Esophagus squamous epithelium (tissue), 5 donors: ENCODE results near the gene LRRC63. TPM values are rescaled to one million over a fixed set of nuclear protein-coding genes. Genes with fewer than 3 reads are reported as not detected.

Source experiments
- DNase-seq: peaks from one replicate; lab custom pipeline; 2025; lab: John Stamatoyannopoulos, UW
- H3K27ac ChIP-seq, 4 donors: fragments of 200-600 bp; sonication (generic); one replicate each; pipeline ENCODE4 v1.5.1; 2016 to 2019; ENCODE audit warnings: mild to moderate bottlenecking in 1 of 4
- H3K27me3 ChIP-seq, 4 donors: fragments of 200-600 bp; sonication (generic); 1 replicate in 3 of 4; 2 replicates in 1 of 4; pipeline versions ENCODE4 v1.5.1 to v1.6.0; 2017 to 2021; ENCODE audit warnings: antibody characterized with exemption in 1 of 4
- H3K36me3 ChIP-seq, 3 donors: fragments of 200-600 bp; sonication (generic); one replicate each; pipeline ENCODE4 v1.5.1; 2016 to 2019
- H3K4me1 ChIP-seq, 3 donors: fragments of 200-600 bp; sonication (generic); one replicate each; pipeline ENCODE4 v1.5.1; 2017 to 2019
- H3K4me3 ChIP-seq, 4 donors: fragments of 200-600 bp; sonication (generic); 1 replicate in 3 of 4; 2 replicates in 1 of 4; pipeline ENCODE4 v1.5.1; 2016 to 2019; ENCODE audit warnings: mild to moderate bottlenecking in 2 of 4, moderate library complexity in 1 of 4
- H3K9me3 ChIP-seq, 3 donors: fragments of 200-600 bp; sonication (generic); one replicate each; pipeline ENCODE4 v1.5.1; 2016 to 2019
- POLR2A ChIP-seq, 4 donors: fragments of 450-650 bp; IDR thresholded peaks; one replicate each; pipeline ENCODE4 v1.6.1; 2017; ENCODE audit warnings: antibody characterized with exemption in 4 of 4, mild to moderate bottlenecking in 4 of 4, moderate library complexity in 3 of 4
- WGBS, 2 donors: methylation state at CpG; one replicate each; pipeline ENCODE4 v1.1.5; 2018; 5-methylcytosine and 5-hydroxymethylcytosine counted together
- intact Hi-C: fragments of 100-400 bp; cut with DNase I; formaldehyde crosslinking; loops from one replicate; pipeline ENCODE4 v1.15.0; 2022
- total RNA-seq, 4 donors: library from RNA; depleted of rRNA; stranded (reverse); fragments of >200 nt; gene quantifications; one replicate each; pipeline ENCODE4 v1.1.0, GENCODE V29; 2016
- TF ChIP-seq, protein P1 (sequence below), 6 experiments: fragments of 450-650 bp in 4 of 6; fragments of 200-600 bp in 2 of 6; sonication (generic) in 2 of 6; IDR thresholded peaks; one replicate each; pipeline ENCODE4 v1.5.1; 2016 to 2019; ENCODE audit warnings: antibody characterized with exemption in 6 of 6, mild to moderate bottlenecking in 4 of 6, moderate library complexity in 4 of 6
- donor health status: DM: yes; HTN: yes; CAD: no.

Gene LRRC63
- total RNA-seq, 4 donors from 2014 or later, result not detected

DNA sequence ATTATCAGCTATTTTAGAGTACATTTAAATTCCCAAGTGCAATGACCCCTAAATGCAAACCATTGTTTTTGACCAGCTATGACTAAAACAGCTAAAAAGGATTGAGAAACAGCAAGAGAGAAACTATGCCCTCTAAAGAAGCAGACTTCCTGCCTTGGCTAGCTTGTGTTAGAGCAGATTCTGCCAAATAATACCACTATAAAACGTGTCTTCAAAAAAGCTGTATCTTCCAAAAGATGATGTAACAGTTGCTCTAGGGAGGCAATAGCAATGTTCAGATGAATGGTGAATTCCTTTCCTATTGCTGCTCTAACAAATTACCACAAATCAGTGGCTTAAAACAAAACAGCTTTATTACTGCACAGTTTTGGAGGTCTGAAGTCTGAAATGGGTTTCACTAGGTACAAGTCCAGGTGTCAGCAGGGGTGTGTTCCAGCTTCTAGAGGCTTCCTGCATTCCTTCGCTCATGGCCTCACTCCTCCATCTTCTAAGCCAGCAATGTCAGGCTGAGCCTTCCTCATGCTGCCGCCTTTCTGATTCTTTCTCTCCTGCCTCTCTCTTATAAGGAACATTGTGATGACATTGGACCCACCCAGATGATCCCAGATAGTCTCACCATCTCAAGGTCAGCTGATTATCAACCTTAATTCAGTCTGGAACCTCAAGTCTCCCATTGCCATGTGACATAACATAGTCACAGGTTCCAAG is 84.5 kb downstream of the LRRC63 start:
- intact Hi-C loops, result no loop called here
- peaks cover 0 to 11% (median 6%) of the 10 kb centered on the region in 3 donors for H3K4me1 ChIP-seq
- WGBS, 2 donors, result 33 to 62% methylated on average over 2 to 3 of the region's 3 CpGs
- H3K9me3 ChIP-seq, result no peaks in the 10 kb centered on the region
- H3K4me3 ChIP-seq, result no peak overlapping the region
- H3K27ac ChIP-seq, result peak overlapping the region in 2 of 4 donors; percentile 53 to 59
- DNase-seq, result no peak
- TF ChIP-seq, protein P1, sequence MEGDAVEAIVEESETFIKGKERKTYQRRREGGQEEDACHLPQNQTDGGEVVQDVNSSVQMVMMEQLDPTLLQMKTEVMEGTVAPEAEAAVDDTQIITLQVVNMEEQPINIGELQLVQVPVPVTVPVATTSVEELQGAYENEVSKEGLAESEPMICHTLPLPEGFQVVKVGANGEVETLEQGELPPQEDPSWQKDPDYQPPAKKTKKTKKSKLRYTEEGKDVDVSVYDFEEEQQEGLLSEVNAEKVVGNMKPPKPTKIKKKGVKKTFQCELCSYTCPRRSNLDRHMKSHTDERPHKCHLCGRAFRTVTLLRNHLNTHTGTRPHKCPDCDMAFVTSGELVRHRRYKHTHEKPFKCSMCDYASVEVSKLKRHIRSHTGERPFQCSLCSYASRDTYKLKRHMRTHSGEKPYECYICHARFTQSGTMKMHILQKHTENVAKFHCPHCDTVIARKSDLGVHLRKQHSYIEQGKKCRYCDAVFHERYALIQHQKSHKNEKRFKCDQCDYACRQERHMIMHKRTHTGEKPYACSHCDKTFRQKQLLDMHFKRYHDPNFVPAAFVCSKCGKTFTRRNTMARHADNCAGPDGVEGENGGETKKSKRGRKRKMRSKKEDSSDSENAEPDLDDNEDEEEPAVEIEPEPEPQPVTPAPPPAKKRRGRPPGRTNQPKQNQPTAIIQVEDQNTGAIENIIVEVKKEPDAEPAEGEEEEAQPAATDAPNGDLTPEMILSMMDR (IDR thresholded peaks at IDR 0.05), result no peak
- TF ChIP-seq POLR2A (IDR thresholded peaks at IDR 0.05), result no peak
- H3K27me3 ChIP-seq, result no peaks in the 10 kb centered on the region
- no peaks in the 10 kb centered on the region for H3K36me3 ChIP-seq

DNA sequence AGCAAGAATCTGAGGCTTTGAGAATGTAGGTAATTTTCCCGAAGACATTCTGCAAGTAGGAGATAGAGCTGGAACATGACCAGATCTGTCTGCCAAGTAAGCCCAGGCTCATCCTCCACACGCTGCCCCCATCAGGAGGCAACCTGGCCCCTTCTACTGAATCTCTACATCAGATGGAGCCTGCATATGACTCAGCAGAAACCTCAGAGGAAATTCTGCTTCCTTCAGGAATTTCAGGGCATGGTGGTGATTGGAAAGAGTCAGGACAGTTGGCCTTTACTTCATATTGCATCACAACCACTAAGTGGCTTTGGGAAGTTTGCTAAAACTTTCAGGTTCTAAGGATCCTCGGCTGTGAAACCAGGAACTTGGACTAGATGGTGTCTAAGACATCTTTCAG is 85.2 kb downstream of the LRRC63 start:
- intact Hi-C loops, result no loop called here
- no peak for TF ChIP-seq POLR2A (IDR thresholded peaks at IDR 0.05)
- TF ChIP-seq, protein P1 (IDR thresholded peaks at IDR 0.05), result no peak
- Histone ChIP-seq H3K9me3 (peaks cover 0 to 4% (median 0%) of the 10 kb centered on the region in 3 donors), H3K27me3 (no peaks in the 10 kb centered on the region), H3K27ac (peak overlapping the region in 2 of 4 donors; percentile 53 to 59), H3K4me1 (peaks cover 0 to 11% (median 6%) of the 10 kb centered on the region in 3 donors), H3K36me3 (no peaks in the 10 kb centered on the region), H3K4me3 (no peak overlapping the region)
- DNase-seq, result no peak
- WGBS, 2 donors, result 62 to 67% methylated on average over 3 of the region's 3 CpGs

DNA sequence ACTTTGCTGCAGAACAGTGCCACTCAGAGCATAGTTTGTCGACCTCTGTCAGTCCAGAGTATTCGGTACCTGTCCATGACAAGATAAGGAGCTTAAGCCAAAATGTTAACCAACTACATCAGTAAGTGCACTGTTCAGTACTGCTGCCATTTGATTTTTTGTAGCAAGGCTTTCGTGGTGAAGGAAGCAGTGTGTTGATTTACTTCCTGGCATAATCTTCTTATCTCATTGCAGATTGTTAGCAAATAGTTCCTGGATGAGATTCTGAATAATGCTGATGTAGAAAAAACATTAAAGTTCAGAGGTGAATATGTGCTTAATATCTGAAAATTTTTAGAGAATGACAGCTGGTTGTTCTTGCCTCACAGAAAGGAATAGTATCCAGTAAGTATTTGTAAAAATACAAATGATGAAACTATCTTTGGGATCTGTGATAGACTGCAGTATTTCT is 85.7 kb downstream of the LRRC63 start:
- intact Hi-C loops, result no loop called here
- WGBS, 2 donors, result 35 to 58% methylated on average over 3 of the region's 3 CpGs
- TF ChIP-seq, protein P1 (IDR thresholded peaks at IDR 0.05), result no peak
- no peak for TF ChIP-seq POLR2A (IDR thresholded peaks at IDR 0.05)

DNA sequence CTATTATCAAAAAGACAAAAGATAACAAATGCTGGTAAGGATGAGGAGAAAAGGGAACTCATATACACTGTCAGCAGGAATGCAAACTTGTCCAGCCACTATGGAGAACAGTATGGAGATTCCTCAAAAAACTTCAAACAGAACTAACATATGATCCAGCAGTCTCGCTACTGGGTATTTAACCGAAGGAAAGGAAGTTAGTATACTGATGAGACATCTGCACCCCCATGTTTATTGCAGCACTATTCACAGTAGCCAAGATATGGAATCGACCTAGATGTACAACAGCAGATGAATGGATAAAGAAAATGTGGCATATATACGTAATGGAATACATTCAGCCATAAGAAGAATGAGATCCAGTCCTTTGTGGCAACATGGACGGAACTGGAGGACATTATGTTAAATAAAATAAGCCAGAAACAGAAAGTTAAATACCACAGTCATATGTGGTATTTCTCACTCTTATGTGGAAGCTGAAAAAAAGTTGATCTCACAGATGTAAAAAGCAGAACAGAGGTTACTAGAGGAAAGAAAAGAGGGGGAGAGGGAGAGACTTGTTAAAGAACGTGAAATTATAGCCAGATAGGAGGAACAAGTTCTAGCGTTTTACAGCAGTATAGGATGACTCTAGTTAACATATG is 92.1 kb downstream of the LRRC63 start:
- intact Hi-C loops, result no loop called here
- Histone ChIP-seq H3K27ac (no peak overlapping the region), H3K4me3 (no peak overlapping the region), H3K4me1 (no peaks in the 10 kb centered on the region), H3K36me3 (no peaks in the 10 kb centered on the region), H3K9me3 (peaks cover 0 to 7% (median 0%) of the 10 kb centered on the region in 3 donors), H3K27me3 (no peaks in the 10 kb centered on the region)
- DNase-seq, result no peak
- whole genome bisulfite sequencing, 2 donors, result 59 to 64% methylated on average over 7 of the region's 7 CpGs
- TF ChIP-seq, protein P1 (IDR thresholded peaks at IDR 0.05), result no peak

More for the DNA sequence above, 85.7 kb downstream of the LRRC63 start:
- H3K9me3 ChIP-seq, result peaks cover 0 to 7% (median 0%) of the 10 kb centered on the region in 3 donors
- H3K27me3 ChIP-seq, result no peaks in the 10 kb centered on the region
- peak overlapping the region in 2 of 4 donors; percentile 53 to 59 for H3K27ac ChIP-seq
- H3K36me3 ChIP-seq, result no peaks in the 10 kb centered on the region
- no peak for DNase-seq
- H3K4me1 ChIP-seq, result peaks cover 0 to 11% (median 6%) of the 10 kb centered on the region in 3 donors
- no peak overlapping the region for H3K4me3 ChIP-seq

DNA sequence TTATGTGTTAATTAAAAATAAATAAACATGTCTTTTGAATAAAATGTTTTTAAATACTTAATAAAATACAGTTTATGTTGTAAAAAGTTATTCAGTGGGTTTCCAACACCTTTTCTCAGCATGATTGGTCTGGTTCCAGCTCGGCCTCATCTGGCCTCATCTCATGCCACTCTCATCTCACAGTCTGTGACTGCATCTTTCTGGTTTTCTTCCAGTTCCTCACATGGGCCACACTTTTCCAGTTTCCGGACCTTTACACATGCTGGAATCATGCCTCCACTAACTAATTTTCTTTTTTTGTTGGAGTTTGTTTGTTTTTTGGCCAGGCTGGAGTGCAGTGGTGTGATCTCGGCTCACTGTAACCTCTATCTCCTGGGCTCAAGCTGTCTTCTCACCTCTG is 92.8 kb downstream of the LRRC63 start:
- no peaks in the 10 kb centered on the region for H3K4me1 ChIP-seq
- intact Hi-C loops, result no loop called here
- no peaks in the 10 kb centered on the region for H3K27me3 ChIP-seq
- no peak overlapping the region for H3K27ac ChIP-seq
- 77 to 87% methylated on average over 3 of the region's 3 CpGs for WGBS, 2 donors
- TF ChIP-seq POLR2A (IDR thresholded peaks at IDR 0.05), result no peak
- TF ChIP-seq, protein P1 (IDR thresholded peaks at IDR 0.05), result no peak
- H3K36me3 ChIP-seq, result no peaks in the 10 kb centered on the region
- no peak for DNase-seq
- H3K9me3 ChIP-seq, result peaks cover 0 to 7% (median 0%) of the 10 kb centered on the region in 3 donors
- no peak overlapping the region for H3K4me3 ChIP-seq
